LNCAP (cell line): ENCODE data around the gene MACROH2A1.

Source experiments
- CTCF ChIP-seq: fragments of 450-650 bp; IDR thresholded peaks from 2 replicates; pipeline ENCODE4 v1.5.1; 2017; ENCODE audit warnings: mild to moderate bottlenecking

Gene MACROH2A1

GRCh38 chr5:135322744-135323143, 76.3 kb downstream of the MACROH2A1 start:
- TF ChIP-seq CTCF: no peak

GRCh38 chr5:135322271-135322670, 76.8 kb downstream of the MACROH2A1 start:
- TF ChIP-seq CTCF: no peak

- TF ChIP-seq CTCF: no peak
These were observed 78.1 kb downstream of the MACROH2A1 start for GRCh38 chr5:135320718-135321484.

- TF ChIP-seq CTCF: no peak
These were observed 79.0 kb downstream of the MACROH2A1 start for GRCh38 chr5:135319928-135320606.

- no peak for TF ChIP-seq CTCF
These were observed 79.6 kb downstream of the MACROH2A1 start for GRCh38 chr5:135319458-135319857.

- no peak for TF ChIP-seq CTCF
These were observed 80.1 kb downstream of the MACROH2A1 start for GRCh38 chr5:135318924-135319323.

GRCh38 chr5:135318037-135318436, 81.0 kb downstream of the MACROH2A1 start:
- no peak for TF ChIP-seq CTCF
